ENCODE data around the gene ZNF599.
A peak's percentile ranks its signal among the peaks of the same experiment; 100 is the strongest.
"Not testable (repeated sequence)": the region's sequence is repeated elsewhere in the genome, so short reads cannot be mapped to it uniquely, and the experiment has no call there.

Gene ZNF599

GRCh38 chr19:34772697-34773554 is at the start of gene ZNF599:
Gene ZNF599 (minus strand): TSS chr19:34773215. CDS start chr19:34772841, 374 bp downstream.
- peak; percentile 88 for DNase-seq

DNA sequence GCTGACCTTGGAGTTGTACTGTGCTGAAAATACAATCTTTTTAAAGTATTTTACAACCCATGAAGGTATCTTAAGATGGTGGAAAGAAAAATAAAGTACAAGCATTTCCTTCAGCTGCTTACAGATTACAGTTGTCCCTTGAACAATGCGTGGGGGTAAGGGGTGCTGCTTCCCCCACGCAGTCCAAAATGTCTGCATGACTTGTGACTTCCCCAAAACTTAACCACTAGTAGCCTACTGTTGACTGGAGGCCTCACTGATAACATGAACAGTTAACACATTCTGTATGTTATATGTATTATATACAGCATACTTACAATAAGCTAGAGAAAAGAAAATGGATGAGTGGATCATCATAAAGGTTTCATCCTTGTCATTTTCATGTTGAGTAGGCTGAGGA is 45.3 kb upstream of the ZNF599 start:
- DNase-seq: no peak

DNA sequence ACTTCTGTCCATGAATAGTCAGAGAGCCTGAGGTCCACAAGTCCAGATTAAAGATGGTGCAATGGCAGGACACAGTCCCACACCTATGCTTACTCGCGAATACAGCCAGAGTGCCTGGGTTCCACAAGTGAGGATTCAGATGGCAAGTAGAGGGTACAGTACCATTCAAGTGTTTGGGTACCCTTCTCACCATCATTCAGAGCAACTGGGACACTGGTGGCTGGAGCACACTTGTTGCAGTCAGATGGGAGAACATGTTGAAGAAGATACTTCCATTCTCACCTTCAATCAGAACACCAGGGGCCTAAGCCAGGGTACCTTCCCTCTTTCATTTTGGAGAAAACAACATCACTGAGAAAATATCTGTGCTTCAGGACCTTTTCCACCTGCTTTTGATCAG is 43.7 kb upstream of the ZNF599 start:
- no peak for DNase-seq

GRCh38 chr19:34808566-34808965 is 35.6 kb upstream of the ZNF599 start:
- no peak for DNase-seq

GRCh38 chr19:34806976-34807860 is 34.2 kb upstream of the ZNF599 start:
- DNase-seq: no peak

DNA sequence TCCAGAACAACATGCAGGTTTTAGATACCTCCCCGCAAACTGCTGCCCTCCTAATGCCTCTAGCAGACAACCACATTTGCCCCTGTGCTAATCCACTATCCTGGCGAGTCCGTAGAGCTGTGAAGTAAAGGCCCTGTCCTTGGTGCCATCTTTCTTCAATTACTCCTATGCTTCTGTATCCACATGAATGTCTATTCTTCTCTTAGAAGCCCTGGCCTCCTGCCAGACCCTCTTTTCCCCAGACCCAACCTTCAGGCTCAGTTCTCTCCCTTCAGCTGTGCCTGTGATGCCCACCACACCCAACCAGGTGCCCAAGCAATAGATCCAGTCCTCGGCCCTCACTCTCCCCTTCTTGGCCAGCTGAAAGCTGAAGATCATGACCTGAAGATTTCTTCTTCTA is 31.1 kb upstream of the ZNF599 start:
- no peak for DNase-seq

- DNase-seq: not testable (repeated sequence)
Observed at GRCh38 chr19:34796953-34797352, 23.9 kb upstream of the ZNF599 start.

- DNase-seq: no peak
Observed at GRCh38 chr19:34794066-34794960, 21.3 kb upstream of the ZNF599 start.

GRCh38 chr19:34793565-34793964 is 20.6 kb upstream of the ZNF599 start:
- DNase-seq: no peak

- no peak for DNase-seq
Observed at GRCh38 chr19:34788074-34788473, 15.1 kb upstream of the ZNF599 start.

DNA sequence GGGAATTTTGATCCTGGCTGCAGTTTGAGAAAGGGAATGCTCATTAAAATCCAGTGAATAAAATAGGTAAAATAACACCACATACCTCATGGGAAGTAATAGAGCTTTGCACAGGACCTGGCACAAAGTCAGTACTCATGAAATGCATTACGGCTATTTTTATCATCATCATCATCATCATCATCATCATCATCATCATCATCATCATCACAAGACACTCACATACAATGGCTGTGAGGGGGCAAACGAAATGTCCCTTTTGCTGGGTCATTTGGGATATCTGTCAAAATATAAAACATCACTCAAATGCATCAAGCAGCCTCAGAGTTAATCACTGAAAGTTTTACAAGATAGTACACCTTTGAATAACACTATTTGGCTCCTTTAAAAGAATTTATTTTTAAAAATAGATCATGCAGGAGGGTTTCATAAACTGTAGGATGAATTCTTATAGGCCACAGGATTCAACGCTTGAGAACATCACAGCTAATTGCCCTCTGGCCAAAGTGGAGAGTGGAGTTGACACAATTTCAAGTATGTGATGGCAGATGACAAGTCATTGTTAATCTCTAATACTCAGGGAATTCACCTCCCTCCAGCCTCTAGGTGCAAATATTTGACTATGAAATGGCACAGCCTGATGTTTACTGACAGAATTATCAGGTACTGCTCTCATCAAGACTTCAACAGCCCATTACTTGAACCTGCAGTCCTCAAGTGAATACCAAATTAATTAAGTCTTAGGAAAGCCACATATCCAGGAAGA is 14.2 kb upstream of the ZNF599 start:
- no peak for DNase-seq

DNA sequence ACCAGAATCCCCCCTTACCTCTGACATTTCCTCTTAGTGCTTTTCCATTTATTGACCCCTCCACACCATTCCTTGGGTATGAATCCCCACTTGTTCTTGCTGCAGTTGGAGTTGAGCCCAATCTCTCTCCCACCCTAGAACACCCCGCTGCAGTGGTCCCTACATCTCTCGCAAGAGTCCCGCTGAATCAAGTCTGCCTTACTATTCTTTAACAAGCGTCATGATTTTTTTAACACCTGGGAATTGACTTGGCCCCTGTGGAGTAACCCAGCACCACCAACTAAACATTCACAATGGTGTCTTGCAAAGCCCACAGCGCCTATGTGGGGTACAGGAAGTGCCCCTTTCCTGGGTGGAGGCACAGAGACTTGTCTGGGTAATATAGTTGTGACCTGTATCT is 13.2 kb upstream of the ZNF599 start:
- DNase-seq: no peak

GRCh38 chr19:34779652-34780051 is 6.6 kb upstream of the ZNF599 start:
- no peak for DNase-seq

DNA sequence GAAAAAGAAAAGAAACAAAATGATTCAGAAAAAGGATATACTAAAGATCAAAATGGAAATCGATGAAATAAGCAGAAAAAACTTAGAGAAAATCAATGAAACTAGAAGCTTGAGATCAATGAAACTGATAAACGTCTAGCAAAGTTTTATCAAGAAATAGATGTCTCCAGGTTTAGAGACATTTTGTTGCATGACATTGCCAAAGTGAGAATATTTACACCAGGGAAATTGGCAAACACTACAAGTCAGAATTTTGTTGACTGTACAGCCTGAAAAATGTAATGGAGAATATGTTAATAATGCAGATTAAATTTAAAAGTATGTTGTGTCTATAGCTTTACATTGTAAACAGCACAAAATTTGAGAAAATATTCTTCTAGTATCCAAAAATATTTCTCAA is 5.3 kb upstream of the ZNF599 start:
- DNase-seq: no peak

DNA sequence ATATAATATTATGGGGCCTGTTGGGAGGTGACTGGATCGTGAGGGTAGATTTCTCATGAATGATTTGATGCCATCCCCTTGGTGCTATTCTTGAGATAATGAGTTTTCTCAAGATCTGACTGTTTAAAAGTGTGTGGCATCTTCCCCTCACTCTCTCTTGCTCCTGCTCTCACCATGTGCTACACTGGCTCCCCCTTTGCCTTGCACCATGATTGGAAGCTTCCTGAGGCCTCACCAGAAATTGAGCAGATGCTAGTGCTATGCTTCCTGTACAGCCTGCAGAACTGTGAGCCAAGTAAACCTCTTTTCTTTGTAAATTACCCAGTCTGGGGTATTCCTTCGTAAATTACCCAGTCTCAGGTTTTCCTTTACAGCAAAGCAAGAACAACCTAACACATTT is 1.8 kb upstream of the ZNF599 start:
- no peak for DNase-seq

DNA sequence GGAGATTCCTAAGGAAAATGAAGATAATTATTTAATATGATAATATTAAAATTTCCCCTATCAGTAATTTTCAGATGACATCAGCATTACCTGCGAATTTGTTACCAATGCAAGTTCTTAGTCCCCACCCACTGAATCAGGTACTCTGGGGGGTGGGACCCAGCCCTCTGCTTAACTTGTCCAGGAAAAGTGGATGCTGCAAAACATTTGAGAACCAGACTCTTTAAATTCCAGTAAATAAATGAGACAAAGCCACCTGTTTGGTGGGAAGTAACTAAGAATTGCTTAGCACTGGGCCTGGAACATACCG is 495 bp upstream of the ZNF599 start:
- DNase-seq: no peak

DNA sequence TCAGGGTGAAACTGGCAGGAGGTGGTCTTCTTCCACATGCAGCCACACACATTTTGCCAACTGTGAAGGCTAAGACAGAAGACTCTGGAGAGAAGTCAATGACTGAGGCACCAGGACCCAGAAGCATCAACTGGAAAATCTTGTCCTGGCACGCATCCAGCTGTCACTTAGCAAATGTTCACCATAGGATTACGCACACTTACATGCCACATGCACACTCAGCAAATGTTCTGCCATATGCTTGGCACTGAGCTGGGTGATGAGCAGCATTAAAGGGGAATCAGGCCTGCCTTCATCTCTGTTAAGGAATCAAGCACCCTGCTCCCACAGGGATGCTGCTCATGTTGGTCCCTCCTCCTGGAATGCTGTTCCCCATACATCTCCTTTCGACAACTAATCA is 5.1 kb downstream of the ZNF599 start:
- no peak for DNase-seq

GRCh38 chr19:34766386-34766785 is 6.6 kb downstream of the ZNF599 start:
- DNase-seq: no peak

GRCh38 chr19:34759218-34759917 is 13.6 kb downstream of the ZNF599 start:
- no peak for DNase-seq

DNA sequence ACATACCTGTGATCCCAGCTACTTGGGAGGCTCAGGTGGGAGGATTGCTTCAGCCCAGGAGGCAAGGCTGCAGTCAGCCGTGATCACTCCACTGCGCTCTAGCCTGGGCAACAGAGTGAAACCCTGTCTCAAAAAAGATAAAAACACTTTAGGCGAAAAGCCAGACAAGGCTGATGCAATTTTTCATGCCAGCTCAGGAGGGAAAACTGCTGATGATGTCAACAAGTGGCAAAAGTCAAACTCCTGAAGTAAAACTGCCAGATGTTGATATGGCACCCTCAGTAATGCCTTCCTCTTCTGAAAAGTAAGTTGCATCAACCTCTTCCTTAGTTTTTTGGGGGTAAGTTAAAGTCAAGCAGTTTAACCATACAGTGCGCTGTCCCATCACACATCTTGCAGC is 15.6 kb downstream of the ZNF599 start:
- no peak for DNase-seq

GRCh38 chr19:34744896-34745690 is 27.9 kb downstream of the ZNF599 start:
- DNase-seq: no peak
